Caco-2 (cell line): Measurements from ENCODE around the gene CACNB2. TPM values are rescaled to one million over a fixed set of nuclear protein-coding genes. Genes with fewer than 3 reads are reported as not detected.

ENCODE experiments used
- BruUV-seq: library from RNA; stranded (reverse); fragments of 400-500 nt; replicated peaks from 2 replicates; lab custom pipeline; 2021; lab: Mats Ljungman, UMichigan
- CTCF ChIA-PET: fragments of 300-600 bp; sonication (Branson Sonifier 250); formaldehyde crosslinking; loops from one replicate; lab custom pipeline; 2022; ENCODE audit warnings: antibody characterized with exemption; lab: Charles Lee
- POLR2A ChIA-PET: fragments of 300-600 bp; sonication (Branson Sonifier 250); formaldehyde crosslinking; loops from one replicate; lab custom pipeline; 2022; ENCODE audit warnings: antibody characterized with exemption; lab: Charles Lee
- DNase-seq, 2 experiments: peaks; one replicate each; pipeline versions ENCODE4 v3.0.0 to v3.0.0-alpha.2; 2020 to 2022
- H3K27me3 ChIP-seq: replicated peaks from 2 replicates; pipeline ENCODE4 v1.6.0; 2011; ENCODE audit warnings: low read length; ENCODE audit not compliant: control insufficient read depth, insufficient read depth
- H3K36me3 ChIP-seq: 2 replicates; pipeline ENCODE4 v1.5.1; 2011; ENCODE audit warnings: low read length; ENCODE audit not compliant: control insufficient read depth, insufficient read depth
- H3K4me1 ChIP-seq: fragments of 250-450 bp; sonication (Bioruptor Pico); 2 replicates; pipeline ENCODE4 v1.5.1; 2020; ENCODE audit warnings: mild to moderate bottlenecking
- H3K4me3 ChIP-seq: 2 replicates; pipeline ENCODE4 v1.5.1; 2011; ENCODE audit warnings: low read depth, mild to moderate bottlenecking, control low read depth, low read length
- H3K9me3 ChIP-seq: fragments of 250-450 bp; sonication (Bioruptor Pico); 2 replicates; pipeline ENCODE4 v1.5.1; 2020; ENCODE audit warnings: mild to moderate bottlenecking, moderate library complexity
- H3K27ac Mint-ChIP-seq: one replicate; pipeline ENCODE4 v1.8.0; 2022; ENCODE audit warnings: mixed read lengths; ENCODE audit not compliant: unreplicated experiment
- H3K27me3 Mint-ChIP-seq: one replicate; pipeline ENCODE4 v1.8.0; 2022; ENCODE audit warnings: mixed read lengths; ENCODE audit not compliant: insufficient read depth, unreplicated experiment
- H3K36me3 Mint-ChIP-seq: one replicate; pipeline ENCODE4 v1.8.0; 2022; ENCODE audit warnings: mild to moderate bottlenecking, mixed read lengths; ENCODE audit not compliant: insufficient read depth, unreplicated experiment
- H3K4me1 Mint-ChIP-seq: one replicate; pipeline ENCODE4 v1.8.0; 2022; ENCODE audit warnings: low read depth, mixed read lengths; ENCODE audit not compliant: unreplicated experiment
- H3K4me3 Mint-ChIP-seq: one replicate; pipeline ENCODE4 v1.8.0; 2022; ENCODE audit warnings: mild to moderate bottlenecking, moderate library complexity, mixed read lengths; ENCODE audit not compliant: unreplicated experiment
- H3K9me3 Mint-ChIP-seq: one replicate; pipeline ENCODE4 v1.8.0; 2022; ENCODE audit warnings: mixed read lengths; ENCODE audit not compliant: unreplicated experiment
- intact Hi-C: fragments of 100-400 bp; cut with micrococcal nuclease; formaldehyde crosslinking; loops from one replicate; pipeline ENCODE4 v1.10.0; 2022; ENCODE audit not compliant: unreplicated experiment
- total RNA-seq: library from RNA; stranded (reverse); gene quantifications from 2 replicates; pipeline ENCODE4 v1.2.3, GENCODE V29; 2022
- TF ChIP-seq, protein P1 (sequence below), 2 experiments: fragments of 200-600 bp in 1 of 2; IDR thresholded peaks; 1 replicate in 1 of 2; 2 replicates in 1 of 2; pipeline versions ENCODE4 v1.5.1 to v1.8.0; 2011 to 2022; ENCODE audit warnings: antibody characterized with exemption in 1 of 2, control low read depth in 1 of 2, inconsistent platforms in 1 of 2, low read depth in 1 of 2, low read length in 1 of 2, mild to moderate bottlenecking in 1 of 2, moderate library complexity in 1 of 2; ENCODE audit not compliant: insufficient read depth in 1 of 2, severe bottlenecking in 1 of 2, unreplicated experiment in 1 of 2

CACNB2 gene
- total RNA-seq, 1 experiment from 2014 or later = 0.98 TPM

- no peaks in the 10 kb centered on the region for H3K4me1 Mint-ChIP-seq
- intact Hi-C loops = no loop called here
- BruUV-seq = no TSS peak
- ChIA-PET CTCF (no interaction called here), POLR2A (no interaction called here)
- H3K27me3 ChIP-seq = no peaks in the 10 kb centered on the region
- TF ChIP-seq, protein P1, sequence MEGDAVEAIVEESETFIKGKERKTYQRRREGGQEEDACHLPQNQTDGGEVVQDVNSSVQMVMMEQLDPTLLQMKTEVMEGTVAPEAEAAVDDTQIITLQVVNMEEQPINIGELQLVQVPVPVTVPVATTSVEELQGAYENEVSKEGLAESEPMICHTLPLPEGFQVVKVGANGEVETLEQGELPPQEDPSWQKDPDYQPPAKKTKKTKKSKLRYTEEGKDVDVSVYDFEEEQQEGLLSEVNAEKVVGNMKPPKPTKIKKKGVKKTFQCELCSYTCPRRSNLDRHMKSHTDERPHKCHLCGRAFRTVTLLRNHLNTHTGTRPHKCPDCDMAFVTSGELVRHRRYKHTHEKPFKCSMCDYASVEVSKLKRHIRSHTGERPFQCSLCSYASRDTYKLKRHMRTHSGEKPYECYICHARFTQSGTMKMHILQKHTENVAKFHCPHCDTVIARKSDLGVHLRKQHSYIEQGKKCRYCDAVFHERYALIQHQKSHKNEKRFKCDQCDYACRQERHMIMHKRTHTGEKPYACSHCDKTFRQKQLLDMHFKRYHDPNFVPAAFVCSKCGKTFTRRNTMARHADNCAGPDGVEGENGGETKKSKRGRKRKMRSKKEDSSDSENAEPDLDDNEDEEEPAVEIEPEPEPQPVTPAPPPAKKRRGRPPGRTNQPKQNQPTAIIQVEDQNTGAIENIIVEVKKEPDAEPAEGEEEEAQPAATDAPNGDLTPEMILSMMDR (IDR thresholded peaks at IDR 0.05; ENCODE audit: insufficient read depth in 1 of 2, low read depth in 1 of 2, low read length in 1 of 2, severe bottlenecking in 1 of 2, unreplicated experiment in 1 of 2) = no peak
- H3K9me3 Mint-ChIP-seq = no peaks in the 10 kb centered on the region
- H3K36me3 ChIP-seq = no peaks in the 10 kb centered on the region
- H3K27me3 Mint-ChIP-seq = peaks cover 5% of the 10 kb centered on the region
- DNase-seq = no peak
- H3K27ac Mint-ChIP-seq = no peak overlapping the region
- H3K4me3 ChIP-seq = no peak overlapping the region
- H3K36me3 Mint-ChIP-seq = no peaks in the 10 kb centered on the region
- no peaks in the 10 kb centered on the region for H3K9me3 ChIP-seq
- no peaks in the 10 kb centered on the region for H3K4me1 ChIP-seq
- H3K4me3 Mint-ChIP-seq = no peak overlapping the region
Observed at GRCh38 chr10:18100669-18101068, 39.6 kb upstream of the CACNB2 start.

- no peaks in the 10 kb centered on the region for H3K9me3 Mint-ChIP-seq
- H3K9me3 ChIP-seq = no peaks in the 10 kb centered on the region
- H3K4me1 Mint-ChIP-seq = no peaks in the 10 kb centered on the region
- H3K36me3 ChIP-seq = no peaks in the 10 kb centered on the region
- ChIA-PET POLR2A (no interaction called here), CTCF (no interaction called here)
- no peak overlapping the region for H3K4me3 Mint-ChIP-seq
- no peaks in the 10 kb centered on the region for H3K36me3 Mint-ChIP-seq
- no peak overlapping the region for H3K4me3 ChIP-seq
- H3K27me3 ChIP-seq = no peaks in the 10 kb centered on the region
- H3K4me1 ChIP-seq = no peaks in the 10 kb centered on the region
- TF ChIP-seq, protein P1 (IDR thresholded peaks at IDR 0.05; ENCODE audit: insufficient read depth in 1 of 2, low read depth in 1 of 2, low read length in 1 of 2, severe bottlenecking in 1 of 2, unreplicated experiment in 1 of 2) = no peak
- peaks cover 10% of the 10 kb centered on the region for H3K27me3 Mint-ChIP-seq
- no TSS peak for BruUV-seq
- no peak for DNase-seq
- H3K27ac Mint-ChIP-seq = no peak overlapping the region
- intact Hi-C loops = no loop called here
Observed at GRCh38 chr10:18102404-18102803, 37.8 kb upstream of the CACNB2 start.

- no peaks in the 10 kb centered on the region for H3K9me3 Mint-ChIP-seq
- H3K27ac Mint-ChIP-seq = no peak overlapping the region
- H3K4me1 Mint-ChIP-seq = no peaks in the 10 kb centered on the region
- H3K36me3 ChIP-seq = no peaks in the 10 kb centered on the region
- no peak overlapping the region for H3K4me3 ChIP-seq
- H3K9me3 ChIP-seq = no peaks in the 10 kb centered on the region
- H3K27me3 ChIP-seq = no peaks in the 10 kb centered on the region
- no peaks in the 10 kb centered on the region for H3K36me3 Mint-ChIP-seq
- no TSS peak for BruUV-seq
- intact Hi-C loops = loop anchor here (1.0 to 2.0 kb wide), 4 partner anchors 110 to 497 kb away; no protein-coding TSS in a partner anchor
- H3K4me1 ChIP-seq = no peaks in the 10 kb centered on the region
- TF ChIP-seq, protein P1 (IDR thresholded peaks at IDR 0.05; ENCODE audit: insufficient read depth in 1 of 2, low read depth in 1 of 2, low read length in 1 of 2, severe bottlenecking in 1 of 2, unreplicated experiment in 1 of 2) = peak; percentile 86 to 90
- ChIA-PET POLR2A (no interaction called here), CTCF (no interaction called here)
- H3K4me3 Mint-ChIP-seq = no peak overlapping the region
- peaks cover 14% of the 10 kb centered on the region for H3K27me3 Mint-ChIP-seq
- peak; percentile 49 to 65 for DNase-seq
Observed at GRCh38 chr10:18104223-18104872, 35.9 kb upstream of the CACNB2 start.
